HepG2 (cell line): ENCODE data around the gene GGCT.

Source experiments
- CHD2 ChIP-seq: IDR thresholded peaks from 2 replicates; pipeline ENCODE4 v1.6.1; 2011; ENCODE audit warnings: low read depth, low read length, improper control_type of control experiment
- CTCF ChIP-seq: sonication (generic); formaldehyde crosslinking; IDR thresholded peaks from 2 replicates; pipeline ENCODE4 v1.5.0; 2020; ENCODE audit warnings: mild to moderate bottlenecking, missing genetic modification reagents, moderate library complexity
- EHMT2 ChIP-seq: fragments of 200-600 bp; sonication (generic); IDR thresholded peaks from 2 replicates; pipeline ENCODE4 v1.7.0; 2017; ENCODE audit warnings: antibody characterized with exemption, low read depth, low read length, borderline replicate concordance
- GABPA ChIP-seq, 2 experiments: IDR thresholded peaks; 2 replicates each; pipeline ENCODE4 v1.6.1; 2011 to 2016; ENCODE audit warnings: low read depth in 2 of 2, low read length in 1 of 2, missing biosample characterization in 1 of 2, missing genetic modification characterization in 1 of 2
- TFE3 ChIP-seq: IDR thresholded peaks from 2 replicates; pipeline ENCODE4 v1.6.1; 2016
- TIGD3 ChIP-seq: sonication (generic); formaldehyde crosslinking; IDR thresholded peaks from 2 replicates; pipeline ENCODE4 v1.5.1; 2020; ENCODE audit warnings: mild to moderate bottlenecking, missing genetic modification reagents, borderline replicate concordance
- ZNF274 ChIP-seq: sonication (generic); formaldehyde crosslinking; IDR thresholded peaks from 2 replicates; pipeline ENCODE4 v1.5.1; 2020; ENCODE audit warnings: mild to moderate bottlenecking, missing genetic modification reagents
- ZNF747 ChIP-seq: sonication (generic); formaldehyde crosslinking; IDR thresholded peaks from 2 replicates; pipeline ENCODE4 v1.8.1; 2023; ENCODE audit warnings: missing genetic modification reagents, mild to moderate bottlenecking, borderline replicate concordance
- ZNF784 ChIP-seq: sonication (generic); formaldehyde crosslinking; IDR thresholded peaks from 2 replicates; pipeline ENCODE4 v1.5.1; 2020; ENCODE audit warnings: missing genetic modification reagents, mild to moderate bottlenecking, borderline replicate concordance

- TF ChIP-seq CHD2 (no peak), TFE3 (CRISPR knock-in tag) (no peak), ZNF747 (no peak), ZNF274 (CRISPR knock-in tag) (no peak), TIGD3 (CRISPR knock-in tag) (no peak), CTCF (CRISPR knock-in tag) (no peak), EHMT2 (no peak), ZNF784 (CRISPR knock-in tag) (no peak), GABPA (IDR thresholded peaks at IDR 0.05; ENCODE audit: low read depth, low read length) (no peak), GABPA (CRISPR knock-in tag; IDR thresholded peaks at IDR 0.05; ENCODE audit: low read depth) (no peak)
Measured at GRCh38 chr7:30468041-30468440, 36.6 kb downstream of the GGCT start.
